Endodermal cell (in vitro differentiated cells): ENCODE measurements around the gene FAM149B1. TPM values are rescaled to one million over a fixed set of nuclear protein-coding genes. Genes with fewer than 3 reads are reported as not detected.

Experiments
- DNase-seq: peaks from one replicate; pipeline ENCODE4 v3.0.0-alpha.2; 2017
- H3K27ac ChIP-seq: 2 replicates; pipeline ENCODE4 v1.5.1; 2013; ENCODE audit warnings: mild to moderate bottlenecking, low read depth, low read length, moderate library complexity
- H3K27me3 ChIP-seq: 2 replicates; pipeline ENCODE4 v1.6.1; 2013; ENCODE audit warnings: mild to moderate bottlenecking, low read length, moderate library complexity; ENCODE audit not compliant: insufficient read depth, control insufficient read depth, poor library complexity, severe bottlenecking
- H3K36me3 ChIP-seq: 2 replicates; pipeline ENCODE4 v1.7.0; 2013; ENCODE audit warnings: mild to moderate bottlenecking, low read length, moderate library complexity; ENCODE audit not compliant: control insufficient read depth, insufficient read depth
- H3K4me1 ChIP-seq: one replicate; pipeline ENCODE4 v1.7.0; 2013; ENCODE audit warnings: low read length; ENCODE audit not compliant: control insufficient read depth, insufficient read depth
- H3K4me3 ChIP-seq: 2 replicates; pipeline ENCODE4 v1.5.1; 2013; ENCODE audit warnings: mild to moderate bottlenecking, low read length, moderate library complexity
- H3K9ac ChIP-seq: 2 replicates; pipeline ENCODE4 v1.6.1; 2013; ENCODE audit warnings: mild to moderate bottlenecking, low read length, moderate library complexity; ENCODE audit not compliant: poor library complexity, severe bottlenecking; ENCODE audit errors: extremely low read depth
- H3K9me3 ChIP-seq: 2 replicates; pipeline ENCODE4 v1.6.1; 2013; ENCODE audit warnings: mild to moderate bottlenecking, low read length, moderate library complexity; ENCODE audit not compliant: control insufficient read depth
- H3K27ac Mint-ChIP-seq: 2 replicates; pipeline ENCODE4 v1.8.0; 2020; ENCODE audit warnings: mixed read lengths
- H3K27me3 Mint-ChIP-seq: 2 replicates; pipeline ENCODE4 v1.8.0; 2021; ENCODE audit warnings: mild to moderate bottlenecking, mixed read lengths; ENCODE audit not compliant: insufficient read depth
- H3K36me3 Mint-ChIP-seq: 2 replicates; pipeline ENCODE4 v1.8.0; 2020; ENCODE audit warnings: low read depth, mixed read lengths
- H3K4me1 Mint-ChIP-seq: 2 replicates; pipeline ENCODE4 v1.8.0; 2020; ENCODE audit warnings: mixed read lengths
- H3K4me3 Mint-ChIP-seq: 2 replicates; pipeline ENCODE4 v1.8.0; 2020; ENCODE audit warnings: mild to moderate bottlenecking, moderate library complexity, mixed read lengths
- H3K9me3 Mint-ChIP-seq: 2 replicates; pipeline ENCODE4 v1.8.0; 2020; ENCODE audit warnings: mild to moderate bottlenecking, mixed read lengths
- CTCF ChIP-seq: fragments of 200-600 bp; sonication (generic); conservative IDR thresholded peaks from 2 replicates; pipeline ENCODE4 v1.5.0; 2021; ENCODE audit warnings: antibody characterized with exemption, mild to moderate bottlenecking
- WGBS, 2 experiments: methylation state at CpG; one replicate each; pipeline versions ENCODE4 v1.1.5 to v1.1.7; 2013; ENCODE audit warnings: missing lambda C conversion rate in 2 of 2, mixed read lengths in 1 of 2; ENCODE audit not compliant: insufficient coverage in 1 of 2, insufficient read length in 1 of 2; 5-methylcytosine and 5-hydroxymethylcytosine counted together
- long read RNA-seq, 4 experiments: library from polyadenylated mRNA in 2 of 4; library from RNA in 1 of 4; library from capped mRNA in 1 of 4; stranded (forward) in 3 of 4; unstranded in 1 of 4; transcript quantifications; one replicate each; pipeline ENCODE4 v2.0.0, GENCODE V29; 2020 to 2021; ENCODE audit warnings: inconsistent platforms in 1 of 4
- polyA plus RNA-seq, 2 experiments: library from polyadenylated mRNA; stranded (reverse); fragments of 50-300 nt; gene quantifications; one replicate each; pipeline ENCODE4 v1.2.3, GENCODE V29; 2013
- total RNA-seq, 2 donors: library from RNA; stranded (reverse); fragmentation: NEBNext Ultra II Directional in 1 of 2; extraction: Animal tissue kit (Norgen Biotek cat#: 25700) in 1 of 2; gene quantifications; 2 replicates in 1 of 2; 3 replicates in 1 of 2; pipeline ENCODE4 v1.2.1, GENCODE V29; 2021

FAM149B1 gene
- 10 to 100 TPM; 29.1 to 29.2 TPM for total RNA-seq
- polyA plus RNA-seq (2013, experiment 1 of 2), result 25.7 TPM
- 28.9 TPM for polyA plus RNA-seq (2013, experiment 2 of 2)
- long read RNA-seq, experiment 1, partial matches to known transcripts, result 1 of 6 reads
- long read RNA-seq, experiment 1, other reads (novel, unspliced or antisense), result 5 of 6 reads
- long read RNA-seq, experiment 2, full-length matches to known transcripts, result 2 of 23 reads
- long read RNA-seq, experiment 2, partial matches to known transcripts, result 11 of 23 reads
- long read RNA-seq, experiment 2, other reads (novel, unspliced or antisense), result 10 of 23 reads
- long read RNA-seq, experiment 3, full-length matches to known transcripts, result 1 of 5 reads
- long read RNA-seq, experiment 3, partial matches to known transcripts, result 0 of 5 reads
- long read RNA-seq, experiment 3, other reads (novel, unspliced or antisense), result 4 of 5 reads
- long read RNA-seq, experiment 4, partial matches to known transcripts, result 0 of 1 reads
- long read RNA-seq, experiment 4, other reads (novel, unspliced or antisense), result 1 of 1 reads

GRCh38 chr10:73167783-73168464, at the start of gene FAM149B1, which contains the start of gene ECD:
Gene FAM149B1, plus strand, starts transcription at chr10:73168119. Its CDS starts 221 bp downstream, at chr10:73168340.
Gene ECD, minus strand, starts transcription at chr10:73168008. Its CDS starts 4,071 bp downstream, at chr10:73163937.
- Histone ChIP-seq H3K27ac (peak within 1 kb of the TSS; percentile 82), H3K36me3 (peaks cover 11% of the 10 kb centered on the region), H3K4me1 (no peaks in the 10 kb centered on the region), H3K4me3 (peak within 1 kb of the TSS; percentile 94), H3K9ac (peak within 1 kb of the TSS; percentile 93), H3K9me3 (no peaks in the 10 kb centered on the region), H3K27me3 (no peaks in the 10 kb centered on the region)
- Mint-ChIP-seq H3K36me3 (peaks cover 12% of the 10 kb centered on the region), H3K4me1 (peaks cover 10% of the 10 kb centered on the region), H3K27ac (peak within 1 kb of the TSS; percentile 100), H3K27me3 (no peaks in the 10 kb centered on the region), H3K4me3 (peak within 1 kb of the TSS; percentile 99), H3K9me3 (no peaks in the 10 kb centered on the region)
- peak; percentile 98 for DNase-seq
- whole genome bisulfite sequencing, 2 experiments, result 0% methylated on average over 16 to 49 of the region's 49 CpGs
- peak; percentile 60 for TF ChIP-seq CTCF

GRCh38 chr10:73119457-73119856, 48.5 kb upstream of the FAM149B1 start:
- Mint-ChIP-seq H3K36me3 (peaks cover 21% of the 10 kb centered on the region), H3K4me3 (no peak overlapping the region), H3K27ac (no peak overlapping the region), H3K9me3 (no peaks in the 10 kb centered on the region), H3K27me3 (no peaks in the 10 kb centered on the region), H3K4me1 (no peaks in the 10 kb centered on the region)
- Histone ChIP-seq H3K9ac (no peak overlapping the region), H3K4me3 (no peak overlapping the region), H3K4me1 (no peaks in the 10 kb centered on the region), H3K36me3 (peaks cover 5% of the 10 kb centered on the region), H3K9me3 (no peaks in the 10 kb centered on the region), H3K27ac (no peak overlapping the region), H3K27me3 (no peaks in the 10 kb centered on the region)
- WGBS, 2 experiments, result 100% methylated on average over 1 of the region's 1 CpG; no CpG with 5 or more reads in 1 of the 2 experiments
- TF ChIP-seq CTCF, result no peak
- no peak for DNase-seq

- Mint-ChIP-seq H3K27ac (no peak overlapping the region), H3K36me3 (peaks cover 21% of the 10 kb centered on the region), H3K9me3 (no peaks in the 10 kb centered on the region), H3K4me1 (no peaks in the 10 kb centered on the region), H3K27me3 (no peaks in the 10 kb centered on the region), H3K4me3 (no peak overlapping the region)
- no peak for DNase-seq
- H3K4me3 ChIP-seq, result no peak overlapping the region
- no peak for TF ChIP-seq CTCF
- H3K27ac ChIP-seq, result no peak overlapping the region
- no peaks in the 10 kb centered on the region for H3K27me3 ChIP-seq
- H3K4me1 ChIP-seq, result no peaks in the 10 kb centered on the region
- no peaks in the 10 kb centered on the region for H3K9me3 ChIP-seq
- H3K9ac ChIP-seq, result no peak overlapping the region
- H3K36me3 ChIP-seq, result peaks cover 6% of the 10 kb centered on the region
- 89 to 96% methylated on average over 3 to 4 of the region's 4 CpGs for WGBS, 2 experiments
Measured at GRCh38 chr10:73119952-73120351, 48.0 kb upstream of the FAM149B1 start.
